Mesothelial cell of epicardium (in vitro differentiated cells): Measurements from ENCODE around the gene FSTL3. TPM values are rescaled to one million over a fixed set of nuclear protein-coding genes. Genes with fewer than 3 reads are reported as not detected.

Experiments
- DNase-seq, 2 experiments: peaks; one replicate each; pipeline ENCODE4 v3.0.0; 2021; ENCODE audit warnings: low spot score in 2 of 2; ENCODE audit not compliant: unreplicated experiment in 2 of 2
- H3K27ac Mint-ChIP-seq: 2 replicates; pipeline ENCODE4 v1.8.0; 2021; ENCODE audit warnings: mixed read lengths
- H3K27me3 Mint-ChIP-seq: 2 replicates; pipeline ENCODE4 v1.8.0; 2021; ENCODE audit warnings: low read depth, mixed read lengths
- H3K36me3 Mint-ChIP-seq: 2 replicates; pipeline ENCODE4 v1.8.0; 2021; ENCODE audit warnings: mixed read lengths
- H3K4me1 Mint-ChIP-seq: 2 replicates; pipeline ENCODE4 v1.8.0; 2021; ENCODE audit warnings: mixed read lengths
- H3K4me3 Mint-ChIP-seq: 2 replicates; pipeline ENCODE4 v1.8.0; 2021; ENCODE audit warnings: mild to moderate bottlenecking, moderate library complexity, mixed read lengths
- H3K9me3 Mint-ChIP-seq: 2 replicates; pipeline ENCODE4 v1.8.0; 2021; ENCODE audit warnings: mixed read lengths
- CTCF ChIP-seq: fragments of 200-600 bp; sonication (generic); IDR thresholded peaks from one replicate; pipeline ENCODE4 v1.5.0; 2021; ENCODE audit warnings: antibody characterized with exemption; ENCODE audit not compliant: unreplicated experiment
- total RNA-seq: library from RNA; stranded (reverse); gene quantifications from 3 replicates; pipeline ENCODE4 v1.2.1, GENCODE V29; 2021

The FSTL3 gene
- total RNA-seq, 1 donor from 2014 or later, result 64.6 TPM

DNA sequence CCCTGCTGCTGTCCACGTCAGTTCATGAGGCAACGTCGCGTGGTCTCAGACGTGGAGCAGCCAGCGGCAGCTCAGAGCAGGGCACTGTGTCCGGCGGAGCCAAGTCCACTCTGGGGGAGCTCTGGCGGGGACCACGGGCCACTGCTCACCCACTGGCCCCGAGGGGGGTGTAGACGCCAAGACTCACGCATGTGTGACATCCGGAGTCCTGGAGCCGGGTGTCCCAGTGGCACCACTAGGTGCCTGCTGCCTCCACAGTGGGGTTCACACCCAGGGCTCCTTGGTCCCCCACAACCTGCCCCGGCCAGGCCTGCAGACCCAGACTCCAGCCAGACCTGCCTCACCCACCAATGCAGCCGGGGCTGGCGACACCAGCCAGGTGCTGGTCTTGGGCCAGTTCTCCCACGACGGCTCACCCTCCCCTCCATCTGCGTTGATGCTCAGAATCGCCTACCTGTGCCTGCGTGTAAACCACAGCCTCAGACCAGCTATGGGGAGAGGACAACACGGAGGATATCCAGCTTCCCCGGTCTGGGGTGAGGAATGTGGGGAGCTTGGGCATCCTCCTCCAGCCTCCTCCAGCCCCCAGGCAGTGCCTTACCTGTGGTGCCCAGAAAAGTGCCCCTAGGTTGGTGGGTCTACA, 6.6 kb downstream of the FSTL3 start:
- H3K4me3 Mint-ChIP-seq, result no peak overlapping the region
- peaks cover 13% of the 10 kb centered on the region for H3K4me1 Mint-ChIP-seq
- no peak for TF ChIP-seq CTCF
- DNase-seq, result no peak
- H3K27me3 Mint-ChIP-seq, result no peaks in the 10 kb centered on the region
- peak overlapping the region; percentile 66 for H3K27ac Mint-ChIP-seq
- no peaks in the 10 kb centered on the region for H3K9me3 Mint-ChIP-seq
- no peaks in the 10 kb centered on the region for H3K36me3 Mint-ChIP-seq

GRCh38 chr19:685454-685931, 9.3 kb downstream of the FSTL3 start:
- Mint-ChIP-seq H3K36me3 (no peaks in the 10 kb centered on the region), H3K9me3 (no peaks in the 10 kb centered on the region), H3K4me1 (no peaks in the 10 kb centered on the region), H3K27me3 (no peaks in the 10 kb centered on the region), H3K27ac (no peak overlapping the region), H3K4me3 (no peak overlapping the region)
- no peak for TF ChIP-seq CTCF
- no peak for DNase-seq

- DNase-seq, result no peak
- Mint-ChIP-seq H3K4me3 (no peak overlapping the region), H3K9me3 (no peaks in the 10 kb centered on the region), H3K4me1 (no peaks in the 10 kb centered on the region), H3K27me3 (no peaks in the 10 kb centered on the region), H3K36me3 (no peaks in the 10 kb centered on the region), H3K27ac (no peak overlapping the region)
- TF ChIP-seq CTCF, result no peak
Observed at GRCh38 chr19:686589-687297, 10.6 kb downstream of the FSTL3 start.

- Mint-ChIP-seq H3K9me3 (no peaks in the 10 kb centered on the region), H3K36me3 (no peaks in the 10 kb centered on the region), H3K27ac (no peak overlapping the region), H3K4me1 (no peaks in the 10 kb centered on the region), H3K4me3 (no peak overlapping the region), H3K27me3 (no peaks in the 10 kb centered on the region)
- no peak for TF ChIP-seq CTCF
- no peak for DNase-seq
Observed at GRCh38 chr19:687569-688166, 11.5 kb downstream of the FSTL3 start.

- H3K9me3 Mint-ChIP-seq, result no peaks in the 10 kb centered on the region
- no peaks in the 10 kb centered on the region for H3K4me1 Mint-ChIP-seq
- H3K27ac Mint-ChIP-seq, result no peak overlapping the region
- DNase-seq, result no peak
- no peaks in the 10 kb centered on the region for H3K36me3 Mint-ChIP-seq
- no peak overlapping the region for H3K4me3 Mint-ChIP-seq
- H3K27me3 Mint-ChIP-seq, result no peaks in the 10 kb centered on the region
- TF ChIP-seq CTCF, result no peak
Observed at GRCh38 chr19:688214-688613, 12.0 kb downstream of the FSTL3 start.
